SK-N-SH (cell line): Measurements from ENCODE around the gene FAP. TPM values are rescaled to one million over a fixed set of nuclear protein-coding genes. Genes with fewer than 3 reads are reported as not detected.

ENCODE experiments used
- CTCF ChIA-PET: fragments of 300-600, 350-600 bp; formaldehyde crosslinking; extraction: SDS; loops from one replicate; lab custom pipeline; 2021; lab: Yijun Ruan, JAX
- POLR2A ChIA-PET: fragments of 350-600 bp; sonication (Branson Sonifier 250); formaldehyde crosslinking; extraction: SDS; loops from one replicate; lab custom pipeline; 2020; ENCODE audit warnings: antibody characterized with exemption, inconsistent platforms; lab: Yijun Ruan, JAX
- DNase-seq: peaks from one replicate; pipeline ENCODE4 v3.0.0; 2012
- H2AFZ ChIP-seq: fragments of 200-600 bp; sonication (generic); 2 replicates; pipeline ENCODE4 v1.8.1; 2016; ENCODE audit warnings: antibody characterized with exemption, mild to moderate bottlenecking, low read depth
- H3F3A ChIP-seq: fragments of 200-600 bp; sonication (generic); replicated peaks from 2 replicates; pipeline ENCODE3; 2016; ENCODE audit warnings: antibody characterized with exemption, mild to moderate bottlenecking; ENCODE audit not compliant: insufficient read depth
- H3K27ac ChIP-seq, 2 experiments: fragments of 200-500 bp in 1 of 2; fragments of 200-600 bp in 1 of 2; sonication (Bioruptor generic) in 1 of 2; sonication (generic), shearing (Covaris generic) in 1 of 2; 2 replicates each; pipeline versions ENCODE4 v1.5.1 to v1.6.1; 2014 to 2016; ENCODE audit warnings: low read depth in 2 of 2, inconsistent platforms in 1 of 2, low read length in 1 of 2, mild to moderate bottlenecking in 1 of 2, mixed read lengths in 1 of 2
- H3K27me3 ChIP-seq: fragments of 200-600 bp; sonication (generic), shearing (Covaris generic); 2 replicates; pipeline ENCODE4 v1.6.1; 2016; ENCODE audit warnings: mixed run types; ENCODE audit not compliant: insufficient read depth
- H3K36me3 ChIP-seq, 2 experiments: fragments of 200-500 bp in 1 of 2; fragments of 200-600 bp in 1 of 2; sonication (Bioruptor generic) in 1 of 2; sonication (generic) in 1 of 2; replicated peaks in 1 of 2; 2 replicates each; pipeline versions ENCODE3 to v1.5.1; 2014 to 2016; ENCODE audit warnings: low read length in 1 of 2, mild to moderate bottlenecking in 1 of 2; ENCODE audit not compliant: insufficient read depth in 2 of 2, control insufficient read depth in 1 of 2
- H3K4me1 ChIP-seq, 2 experiments: fragments of 200-500 bp in 1 of 2; fragments of 200-600 bp in 1 of 2; sonication (Bioruptor generic) in 1 of 2; sonication (generic), shearing (Covaris generic) in 1 of 2; 2 replicates each; pipeline versions ENCODE4 v1.5.1 to v1.6.1; 2014 to 2016; ENCODE audit warnings: low read depth in 1 of 2, low read length in 1 of 2, mixed run types in 1 of 2; ENCODE audit not compliant: insufficient read depth in 2 of 2, control insufficient read depth in 1 of 2
- H3K4me2 ChIP-seq: fragments of 200-600 bp; sonication (generic), shearing (Covaris generic); 2 replicates; pipeline ENCODE4 v1.6.1; 2017; ENCODE audit warnings: mixed run types
- H3K4me3 ChIP-seq, 2 experiments: fragments of 200-500 bp in 1 of 2; fragments of 200-600 bp in 1 of 2; sonication (Bioruptor generic) in 1 of 2; sonication (generic), shearing (Covaris generic) in 1 of 2; 2 replicates each; pipeline versions ENCODE4 v1.5.1 to v1.8.1; 2014 to 2016; ENCODE audit warnings: low read depth in 2 of 2, inconsistent platforms in 1 of 2, low read length in 1 of 2, mild to moderate bottlenecking in 1 of 2, mixed read lengths in 1 of 2, moderate library complexity in 1 of 2
- H3K79me2 ChIP-seq: fragments of 200-600 bp; sonication (generic); 2 replicates; pipeline ENCODE4 v1.8.1; 2017; ENCODE audit warnings: mild to moderate bottlenecking; ENCODE audit not compliant: insufficient read depth
- H3K9ac ChIP-seq: fragments of 200-600 bp; sonication (generic); 2 replicates; pipeline ENCODE4 v1.6.1; 2017; ENCODE audit warnings: mixed run types
- H3K9me2 ChIP-seq: fragments of 200-600 bp; sonication (generic); 2 replicates; pipeline ENCODE4 v1.6.1; 2017; ENCODE audit warnings: mixed run types
- H3K9me3 ChIP-seq: fragments of 200-600 bp; sonication (generic); 2 replicates; pipeline ENCODE4 v1.6.1; 2017; ENCODE audit warnings: mixed run types, mild to moderate bottlenecking, moderate library complexity
- H4K20me1 ChIP-seq: fragments of 200-600 bp; sonication (generic); 2 replicates; pipeline ENCODE4 v1.6.1; 2017; ENCODE audit warnings: mild to moderate bottlenecking, mixed run types; ENCODE audit not compliant: insufficient read depth
- CTCF ChIP-seq: fragments of 200-600 bp; sonication (generic); IDR thresholded peaks from 2 replicates; pipeline ENCODE4 v1.6.1; 2017; ENCODE audit warnings: antibody characterized with exemption, mild to moderate bottlenecking, moderate library complexity
- ELF1 ChIP-seq: IDR thresholded peaks from 2 replicates; pipeline ENCODE4 v1.4.0; 2012
- EP300 ChIP-seq, 2 experiments: IDR thresholded peaks; 2 replicates each; pipeline versions ENCODE4 v1.4.0 to v1.6.1; 2012; ENCODE audit warnings: borderline replicate concordance in 1 of 2, low read depth in 1 of 2, low read length in 1 of 2
- EZH2phosphoT487 ChIP-seq: fragments of 200-600 bp; sonication (generic); IDR thresholded peaks from 2 replicates; pipeline ENCODE4 v1.6.1; 2017; ENCODE audit warnings: low read depth, mixed run types, mild to moderate bottlenecking, antibody characterized with exemption, moderate library complexity, borderline replicate concordance
- FOSL2 ChIP-seq: IDR thresholded peaks from 2 replicates; pipeline ENCODE4 v1.4.0; 2012; ENCODE audit warnings: low read depth, mild to moderate bottlenecking, moderate library complexity, borderline replicate concordance
- GATA2 ChIP-seq: sonication (generic); formaldehyde crosslinking; IDR thresholded peaks from 2 replicates; pipeline ENCODE4 v1.5.0; 2020; ENCODE audit warnings: mild to moderate bottlenecking, missing genetic modification reagents
- MAX ChIP-seq: IDR thresholded peaks from 2 replicates; pipeline ENCODE4 v1.4.0; 2012; ENCODE audit warnings: low read depth
- NFIC ChIP-seq: IDR thresholded peaks from 2 replicates; pipeline ENCODE4 v1.4.0; 2012; ENCODE audit warnings: borderline replicate concordance
- NRF1 ChIP-seq: IDR thresholded peaks from 2 replicates; pipeline ENCODE4 v1.6.1; 2012; ENCODE audit warnings: low read depth, mild to moderate bottlenecking, low read length
- POLR2AphosphoS5 ChIP-seq: IDR thresholded peaks from 2 replicates; pipeline ENCODE4 v1.6.1; 2012; ENCODE audit warnings: low read depth, low read length
- RAD21 ChIP-seq: IDR thresholded peaks from 2 replicates; pipeline ENCODE4 v1.6.1; 2012; ENCODE audit warnings: mild to moderate bottlenecking, low read length
- RCOR1 ChIP-seq: fragments of 150-350 bp; IDR thresholded peaks from 2 replicates; pipeline ENCODE4 v1.6.1; 2017; ENCODE audit warnings: antibody characterized with exemption, low read length
- RXRA ChIP-seq: IDR thresholded peaks from 2 replicates; pipeline ENCODE4 v1.4.0; 2012; ENCODE audit warnings: low read depth, mild to moderate bottlenecking, borderline replicate concordance
- TAF1 ChIP-seq: IDR thresholded peaks from 2 replicates; pipeline ENCODE4 v1.6.1; 2012; ENCODE audit warnings: low read depth, mild to moderate bottlenecking, low read length, moderate library complexity, borderline replicate concordance
- TCF12 ChIP-seq: IDR thresholded peaks from 2 replicates; pipeline ENCODE4 v1.4.0; 2012
- TEAD4 ChIP-seq: IDR thresholded peaks from 2 replicates; pipeline ENCODE4 v1.4.0; 2012; ENCODE audit warnings: mild to moderate bottlenecking, borderline replicate concordance; ENCODE audit not compliant: insufficient read depth
- YY1 ChIP-seq: IDR thresholded peaks from 2 replicates; pipeline ENCODE4 v1.4.0; 2012; ENCODE audit warnings: low read depth, mild to moderate bottlenecking
- WGBS: methylation state at CpG from one replicate; pipeline ENCODE4 v1.1.6; 2017; ENCODE audit warnings: low lambda C conversion rate; 5-methylcytosine and 5-hydroxymethylcytosine counted together
- polyA plus RNA-seq, 3 experiments: library from polyadenylated mRNA; depleted of rRNA; stranded (reverse); fragments of >200 nt; gene quantifications; 2 replicates each; pipeline ENCODE4 v1.2.3, GENCODE V29; 2012

FAP gene
- polyA plus RNA-seq, 1 of the 3 experiments (the other 2 are of a cell fraction), result 36.9 TPM

DNA sequence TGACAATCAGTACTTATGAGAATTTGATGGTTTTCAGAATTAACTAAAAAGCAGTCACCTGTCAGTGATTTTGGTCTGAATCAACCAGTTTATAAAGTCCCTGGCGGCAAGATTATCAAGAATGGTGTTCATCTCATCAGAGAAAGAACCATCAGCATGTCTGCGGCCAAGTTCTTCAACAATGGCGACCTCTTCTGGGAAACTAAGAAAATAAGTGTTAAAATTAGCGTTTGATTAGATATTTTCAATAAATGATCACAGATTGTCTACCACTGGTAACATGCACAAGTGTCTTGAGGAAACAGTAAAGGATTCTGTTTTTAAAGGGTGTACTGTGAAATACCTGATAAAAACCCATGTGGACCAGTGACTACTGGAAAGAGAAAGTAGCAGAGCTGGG is 99.3 kb downstream of the FAP start:
- ChIA-PET CTCF (interaction anchor here (1.4 to 2.9 kb wide), 3 partner anchors 10 to 154 kb away, joined by 3 to 11 read pairs (median 5); no protein-coding TSS in a partner anchor), POLR2A (no interaction called here)
- no peaks in the 10 kb centered on the region for H3K9me3 ChIP-seq
- DNase-seq, result no peak
- H3K9ac ChIP-seq, result no peak overlapping the region
- H3K4me1 ChIP-seq, result no peaks in the 10 kb centered on the region; a peak in 1 of 4 replicates
- H3K9me2 ChIP-seq, result no peaks in the 10 kb centered on the region
- no peaks in the 10 kb centered on the region; the same call in 1 of the 2 replicates for H3K27me3 ChIP-seq
- no peaks in the 10 kb centered on the region for H3K79me2 ChIP-seq
- no peak overlapping the region for H3K27ac ChIP-seq
- H4K20me1 ChIP-seq, result no peaks in the 10 kb centered on the region
- no peak overlapping the region for H3K4me2 ChIP-seq
- TF ChIP-seq RAD21 (no peak), CTCF (0 out of 2 replicates have a peak, but pooled peaks have one; percentile 7)
- H3K36me3 ChIP-seq, result no peaks in the 10 kb centered on the region
- H3K4me3 ChIP-seq, result no peak overlapping the region
- no peak overlapping the region for H2AFZ ChIP-seq
- H3F3A ChIP-seq, result no peaks in the 10 kb centered on the region
- WGBS, result 59% methylated on average over 4 of the region's 4 CpGs

- H3F3A ChIP-seq, result no peaks in the 10 kb centered on the region
- POLR2A ChIA-PET, result no interaction called here
- TF ChIP-seq TEAD4, result no peak
- no peak for TF ChIP-seq RCOR1
- TF ChIP-seq POLR2AphosphoS5, result no peak
- TF ChIP-seq MAX, result no peak
- no peak for TF ChIP-seq ELF1
- TF ChIP-seq RXRA, result no peak
- TF ChIP-seq FOSL2, result no peak
- no peak for TF ChIP-seq EZH2phosphoT487
- no peak for TF ChIP-seq NFIC
- no peak for TF ChIP-seq RAD21
- TF ChIP-seq GATA2 (CRISPR knock-in tag), result no peak
- no peak for TF ChIP-seq TCF12
- TF ChIP-seq NRF1, result no peak
- TF ChIP-seq YY1, result no peak
- no peak for TF ChIP-seq TAF1
- no peak for TF ChIP-seq EP300 (IDR thresholded peaks at IDR 0.05; ENCODE audit: borderline replicate concordance in 1 of 2, low read depth in 1 of 2, low read length in 1 of 2)
- TF ChIP-seq, all 33 proteins: peak for 0
- Histone ChIP-seq H3K9ac (no peak overlapping the region), H3K27me3 (no peaks in the 10 kb centered on the region; the same call in 1 of the 2 replicates), H3K4me2 (no peak overlapping the region), H3K9me3 (no peaks in the 10 kb centered on the region; the same call in 1 of the 2 replicates), H2AFZ (no peak overlapping the region), H3K36me3 (peaks cover 0 to 4% of the 10 kb centered on the region in 2 experiments), H3K79me2 (no peaks in the 10 kb centered on the region), H3K4me3 (no peak overlapping the region), H3K27ac (no peak overlapping the region), H3K9me2 (no peaks in the 10 kb centered on the region), H4K20me1 (no peaks in the 10 kb centered on the region), H3K4me1 (no peaks in the 10 kb centered on the region)
- CTCF ChIA-PET, result no interaction called here
- DNase-seq, result no peak
Observed at GRCh38 chr2:162138310-162138709, 104.9 kb downstream of the FAP start.
